GM18505 (cell line): ENCODE measurements around the gene CEACAM4.
"Not testable (repeated sequence)": the region's sequence is repeated elsewhere in the genome, so short reads cannot be mapped to it uniquely, and the experiment has no call there.

Experiments
- ATAC-seq: cut with Tn5 transposase; IDR thresholded peaks from one replicate; pipeline ENCODE4 v1.9.1; 2021; ENCODE audit not compliant: unreplicated experiment
- POLR2A ChIP-seq: IDR thresholded peaks from 4 replicates; pipeline ENCODE4 v1.6.1; 2011; ENCODE audit warnings: borderline replicate concordance; ENCODE audit not compliant: insufficient read depth, insufficient read length; ENCODE audit errors: extremely low read depth

The CEACAM4 gene

DNA sequence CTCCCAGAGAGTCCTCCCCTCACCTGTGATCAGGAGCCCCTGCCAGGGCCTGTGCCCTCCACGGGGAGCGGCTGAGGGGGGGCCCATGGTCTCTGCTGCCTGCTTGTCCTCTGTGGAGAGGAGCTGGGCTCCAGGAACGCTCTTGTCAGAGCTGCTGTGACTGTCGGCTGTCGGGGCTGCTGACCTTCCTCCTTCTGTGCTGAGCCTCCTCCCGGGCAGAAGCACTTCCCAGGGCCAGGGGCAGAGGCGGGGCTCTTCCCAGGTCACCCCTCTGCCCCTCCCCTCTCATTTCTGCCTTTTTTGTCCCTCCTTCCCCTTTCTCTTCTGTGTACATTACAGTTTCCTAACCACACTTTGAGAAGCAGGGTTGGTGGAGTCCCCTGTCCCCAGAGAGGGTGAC, at the start of gene CEACAM4:
Gene CEACAM4 (minus strand): TSS at position 198 of the 400 bp plus-strand sequence. CDS start 111 bp downstream, at position 87.
- no peak for ATAC-seq
- TF ChIP-seq POLR2A = no peak

DNA sequence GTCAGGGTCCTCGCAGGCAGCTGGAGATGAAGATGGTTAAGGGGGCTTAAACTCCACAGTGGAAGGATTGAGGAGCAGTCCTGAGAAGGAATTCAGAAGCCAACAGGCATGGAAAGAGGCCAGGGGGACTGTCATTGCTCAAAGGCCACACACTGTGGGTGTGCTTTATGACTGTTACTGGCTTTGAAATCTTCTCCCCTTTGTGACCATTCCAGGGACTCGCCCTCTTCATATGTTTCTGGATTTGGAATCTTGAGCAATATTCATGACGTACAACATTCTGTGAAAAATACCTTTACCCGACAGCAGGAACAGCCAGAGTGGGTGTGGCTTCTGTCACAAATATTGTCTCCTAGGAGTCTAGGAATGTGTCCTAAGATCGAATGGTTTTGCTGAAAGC, 44.6 kb upstream of the CEACAM4 start:
- no peak for ATAC-seq
- no peak for TF ChIP-seq POLR2A

DNA sequence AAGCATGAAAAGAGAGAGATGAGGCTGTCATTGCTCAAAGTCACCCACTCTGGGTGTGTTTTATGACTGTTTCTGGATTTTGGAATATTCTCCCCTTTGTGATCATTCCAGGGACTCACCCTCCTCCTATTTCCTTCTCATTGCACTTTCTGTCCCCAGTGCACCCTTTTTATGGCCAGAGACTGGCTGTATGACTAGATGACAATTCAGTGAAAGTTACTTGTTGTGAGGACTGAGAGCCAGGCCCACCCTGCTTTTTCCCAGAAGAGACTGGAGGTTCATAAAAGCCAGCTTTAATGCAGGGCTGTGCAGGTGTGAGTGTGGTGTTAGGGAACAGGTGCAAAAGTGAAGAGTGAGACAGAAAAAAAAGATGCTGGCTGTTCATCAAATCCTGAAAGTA, 43.9 kb upstream of the CEACAM4 start:
- no peak for TF ChIP-seq POLR2A
- ATAC-seq = no peak

DNA sequence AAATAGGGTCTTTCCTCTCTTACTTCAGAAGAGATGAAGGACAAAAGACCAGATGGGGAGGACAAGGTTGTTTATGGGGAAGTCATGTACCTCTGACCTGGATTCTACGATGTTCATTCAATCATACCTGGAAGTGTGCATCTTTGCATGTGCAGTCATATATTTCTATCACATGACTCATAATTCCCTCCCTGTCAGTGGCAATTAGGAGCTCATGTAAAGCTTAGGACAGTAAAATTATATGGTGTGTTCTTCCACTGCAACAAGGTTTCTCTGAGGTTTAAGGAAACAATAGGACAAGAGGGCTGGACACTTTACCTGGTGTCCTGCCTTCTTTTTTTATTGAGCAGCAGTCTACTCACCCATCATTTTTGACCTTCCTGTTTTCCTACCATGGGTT, 41.4 kb upstream of the CEACAM4 start:
- no peak for ATAC-seq
- no peak for TF ChIP-seq POLR2A

DNA sequence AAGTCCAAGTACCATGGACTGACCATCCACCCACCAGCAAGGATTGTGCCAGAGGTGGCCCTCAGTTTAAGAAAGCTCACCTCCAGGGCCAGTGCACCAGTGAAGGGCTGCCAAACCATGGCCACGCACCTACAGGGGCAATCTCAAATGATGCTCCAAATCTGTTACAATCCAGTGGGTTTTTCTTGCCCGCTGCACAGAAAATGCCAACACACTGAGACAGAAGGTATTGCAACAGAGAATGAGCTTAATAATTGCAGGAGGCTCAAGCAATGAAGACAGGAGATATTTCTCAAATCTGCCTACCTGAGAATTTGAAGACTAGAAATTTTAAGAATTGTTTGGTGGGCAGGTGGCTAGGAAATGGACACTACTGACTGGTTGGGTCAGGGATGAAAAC, 39.2 kb upstream of the CEACAM4 start:
- no peak for TF ChIP-seq POLR2A
- no peak for ATAC-seq

DNA sequence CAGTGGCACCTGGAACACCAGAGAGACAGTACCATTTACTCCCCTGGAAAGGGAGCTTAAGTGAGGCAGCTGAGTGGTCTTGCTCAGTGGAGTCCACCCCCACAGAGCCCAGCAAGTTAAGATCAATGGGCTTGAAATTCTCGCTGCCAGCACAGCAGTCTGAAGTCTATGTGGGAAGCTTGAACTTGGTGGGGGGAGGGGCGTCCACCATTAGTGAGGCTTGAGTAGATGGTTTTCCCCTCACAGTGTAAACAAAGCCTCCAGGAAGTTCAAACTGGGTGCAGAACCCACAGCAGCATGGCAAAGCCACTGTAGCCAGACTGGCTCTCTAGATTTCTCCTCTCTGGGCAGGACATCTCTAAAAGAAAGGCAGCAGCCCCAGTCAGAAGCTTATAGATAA, 30.3 kb upstream of the CEACAM4 start:
- TF ChIP-seq POLR2A = no peak
- no peak for ATAC-seq

DNA sequence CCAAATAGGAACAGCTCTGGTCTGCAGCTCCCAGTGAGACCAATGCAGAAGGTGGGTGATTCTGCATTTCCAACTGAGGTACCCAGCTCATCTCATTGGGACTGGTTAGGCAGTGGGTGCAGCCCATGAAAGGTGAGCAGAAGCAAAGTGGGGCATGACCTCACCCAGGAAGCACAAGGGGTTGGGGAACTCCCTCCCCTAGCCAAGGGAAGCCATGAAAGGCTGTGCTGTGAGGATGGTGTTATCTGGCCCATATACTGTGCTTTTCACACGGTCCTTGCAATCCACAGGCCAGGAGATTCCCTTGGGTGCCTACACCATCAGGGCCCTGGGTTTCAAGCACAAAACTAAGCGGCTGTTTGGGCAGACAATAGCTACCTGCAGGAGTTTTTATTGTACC, 29.9 kb upstream of the CEACAM4 start:
- ATAC-seq = not testable (repeated sequence)

DNA sequence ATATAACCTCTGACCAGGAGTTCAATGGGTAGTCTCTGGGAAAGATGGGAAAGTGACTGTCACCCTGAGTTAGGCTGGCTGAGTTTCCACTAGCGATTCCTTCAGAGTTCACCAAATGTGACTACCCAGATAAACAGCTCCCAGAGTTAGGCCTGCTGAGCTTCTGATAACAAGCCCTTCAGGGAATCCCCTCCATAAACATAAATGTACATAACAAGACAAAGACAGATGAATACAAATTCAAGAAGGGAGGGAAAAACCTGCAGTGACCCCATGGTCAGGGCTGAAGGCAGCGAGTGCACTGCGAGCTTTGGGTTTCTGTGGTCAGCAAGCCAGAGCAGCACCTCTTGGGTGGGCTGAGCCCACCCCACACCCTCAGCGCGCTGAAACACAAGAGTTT, 25.4 kb upstream of the CEACAM4 start:
- no peak for TF ChIP-seq POLR2A
- no peak for ATAC-seq

DNA sequence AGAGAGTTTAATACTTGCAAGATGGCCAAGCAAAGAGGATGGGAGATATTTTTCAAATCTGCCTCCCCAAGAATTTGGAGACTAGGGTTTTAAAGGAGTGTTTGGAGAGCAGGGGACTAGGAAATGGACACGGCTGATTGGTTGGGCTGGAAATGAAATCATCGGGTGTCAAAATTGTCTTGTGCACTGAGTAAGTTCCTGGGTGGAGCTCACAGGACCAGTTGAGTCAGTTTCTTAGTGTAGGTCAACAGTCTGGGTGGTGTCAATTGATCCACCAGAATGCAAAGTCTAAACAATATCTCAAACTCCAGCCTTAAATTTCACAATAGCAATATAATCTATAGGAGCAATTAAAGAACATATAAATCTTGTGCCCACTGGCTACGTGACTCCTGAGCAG, 23.0 kb upstream of the CEACAM4 start:
- TF ChIP-seq POLR2A = no peak
- ATAC-seq = no peak

DNA sequence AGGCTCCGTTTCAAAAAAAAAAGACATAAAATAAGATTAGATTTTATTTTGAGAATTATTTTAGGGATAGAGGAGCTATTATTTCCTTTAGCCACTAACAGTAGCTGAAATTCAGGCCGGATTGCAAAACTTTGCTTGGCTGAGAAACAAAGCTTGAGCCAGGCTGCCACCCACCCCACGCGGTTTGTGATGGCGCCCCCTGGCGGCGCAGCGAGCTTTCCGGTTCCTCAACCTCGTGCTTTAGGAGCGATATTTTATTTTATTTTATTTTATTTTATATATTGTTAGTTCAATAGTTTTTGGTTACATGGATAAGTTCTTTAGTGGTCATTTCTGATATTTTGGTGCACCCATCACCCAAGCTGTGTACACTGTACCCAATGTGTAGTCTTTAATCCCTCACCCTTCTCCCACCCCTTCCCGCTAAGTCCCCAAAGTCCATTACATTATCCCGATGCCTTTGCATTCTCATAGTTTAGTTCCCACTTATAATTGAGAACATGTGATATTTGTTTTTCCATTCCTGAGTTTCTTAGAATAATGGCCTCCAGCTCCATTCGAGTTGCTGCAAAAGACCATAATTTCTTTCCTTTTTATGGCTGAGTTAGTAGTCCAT, 19.8 kb upstream of the CEACAM4 start:
- ATAC-seq = no peak
- no peak for TF ChIP-seq POLR2A

DNA sequence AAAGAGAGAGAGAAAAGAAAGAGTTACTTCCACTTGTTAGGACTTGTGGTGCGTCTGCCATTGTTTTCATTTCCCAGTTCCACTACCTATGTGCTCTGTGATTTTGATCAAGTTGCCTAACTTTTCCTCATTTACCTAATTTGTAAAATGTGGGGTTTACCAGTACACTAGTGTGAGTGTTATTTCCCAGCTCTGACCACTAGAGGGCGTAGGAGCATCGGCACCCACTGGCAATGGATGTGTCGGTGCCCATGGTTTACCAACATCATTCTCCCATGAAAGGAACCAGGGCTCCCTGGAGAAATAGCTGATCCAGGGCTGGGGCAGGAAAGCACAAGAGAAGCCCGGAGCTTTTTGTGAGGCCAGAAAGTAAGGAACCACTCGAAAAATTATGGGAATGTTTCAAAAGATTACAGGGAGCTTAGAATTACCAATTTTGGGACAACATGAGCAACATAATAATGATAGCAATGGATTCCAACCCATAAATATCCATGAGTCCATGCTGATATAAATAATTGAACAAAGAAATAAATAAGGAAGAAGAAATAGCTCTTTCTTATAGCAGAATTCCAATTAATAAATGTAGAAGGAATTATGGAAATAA, 15.1 kb upstream of the CEACAM4 start:
- ATAC-seq = no peak
- no peak for TF ChIP-seq POLR2A

DNA sequence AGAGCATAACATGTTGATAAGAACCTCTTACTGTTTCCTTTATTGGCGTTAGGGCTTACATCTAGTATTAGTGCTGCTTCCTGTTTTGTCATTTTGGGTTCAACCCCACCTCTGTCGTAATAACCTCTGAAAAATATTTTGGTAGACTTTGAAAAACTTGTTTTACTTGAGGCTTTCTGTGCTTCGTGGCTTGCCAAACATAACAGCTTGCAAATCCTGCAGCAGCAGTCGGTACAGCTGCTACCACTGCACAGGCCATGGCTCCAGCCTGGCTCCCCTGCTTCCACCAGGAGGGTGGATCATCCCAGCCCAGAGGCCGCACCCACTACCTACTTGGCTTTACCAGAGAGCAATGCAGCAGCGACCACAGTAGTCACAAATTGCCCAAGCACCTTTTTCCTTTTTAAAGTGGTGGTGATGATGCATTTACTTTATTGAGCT, 11.8 kb upstream of the CEACAM4 start:
- ATAC-seq = no peak
- no peak for TF ChIP-seq POLR2A

DNA sequence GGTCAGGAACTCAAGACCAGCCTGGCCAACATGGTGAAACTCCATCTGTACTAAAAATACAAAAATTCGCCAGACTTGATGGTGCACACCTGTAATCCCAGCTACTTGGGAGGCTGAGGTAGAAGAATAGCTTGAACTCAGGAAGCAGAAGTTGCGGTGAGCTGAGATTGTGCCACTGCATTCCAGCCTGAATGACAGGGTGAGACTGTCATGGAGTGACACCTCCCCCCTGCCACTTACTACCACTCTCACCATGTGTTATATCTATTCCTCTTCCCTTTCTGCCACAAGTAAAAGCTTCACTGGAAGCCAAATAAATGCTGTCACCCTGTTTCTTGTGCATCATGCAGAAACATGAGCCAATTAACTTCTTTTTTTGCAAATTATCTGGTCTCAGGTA, 10.6 kb upstream of the CEACAM4 start:
- no peak for TF ChIP-seq POLR2A
- no peak for ATAC-seq

DNA sequence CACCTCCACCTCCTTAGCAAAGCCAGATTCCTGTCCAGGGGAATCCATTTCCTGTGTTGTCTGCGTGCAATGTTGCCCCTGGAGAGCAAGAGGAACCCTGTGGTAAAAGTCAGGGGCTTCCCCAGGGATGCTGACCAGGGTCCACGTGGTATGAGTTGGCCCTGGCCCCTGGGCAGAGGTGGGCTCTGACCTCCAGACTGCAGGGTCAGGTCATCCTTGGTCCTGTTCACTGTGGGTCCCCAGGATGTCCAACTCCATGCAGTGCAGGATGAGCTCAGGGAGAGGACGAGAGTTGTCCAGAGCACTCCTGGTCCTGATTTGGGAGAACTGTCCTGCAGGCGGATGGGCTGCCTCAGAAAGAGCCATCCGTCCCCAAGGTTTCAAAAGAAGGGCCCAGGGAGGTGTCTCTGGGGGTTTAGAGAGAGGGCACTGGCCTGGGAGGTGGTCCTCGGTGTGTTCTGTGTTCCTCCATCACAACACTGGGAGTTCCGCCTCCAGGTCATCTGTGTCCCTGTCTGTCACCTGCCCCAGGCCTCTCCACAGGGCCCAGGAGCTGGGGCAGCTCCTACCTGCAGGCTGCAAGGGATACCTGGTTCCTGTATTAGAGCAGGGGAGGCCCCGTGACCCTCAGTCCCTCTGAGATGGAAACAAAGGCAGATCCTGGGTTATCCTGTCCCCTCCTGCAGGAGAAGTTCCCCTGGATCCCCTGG, 1.2 kb upstream of the CEACAM4 start:
- ATAC-seq = no peak
- no peak for TF ChIP-seq POLR2A
